ENCODE results near the gene DEDD. TPM values are rescaled to one million over a fixed set of nuclear protein-coding genes. Genes with fewer than 3 reads are reported as not detected.

The DEDD gene
- polyA plus RNA-seq, 3 donors, result 40.9 to 56.3 (median 42.2) TPM

DNA sequence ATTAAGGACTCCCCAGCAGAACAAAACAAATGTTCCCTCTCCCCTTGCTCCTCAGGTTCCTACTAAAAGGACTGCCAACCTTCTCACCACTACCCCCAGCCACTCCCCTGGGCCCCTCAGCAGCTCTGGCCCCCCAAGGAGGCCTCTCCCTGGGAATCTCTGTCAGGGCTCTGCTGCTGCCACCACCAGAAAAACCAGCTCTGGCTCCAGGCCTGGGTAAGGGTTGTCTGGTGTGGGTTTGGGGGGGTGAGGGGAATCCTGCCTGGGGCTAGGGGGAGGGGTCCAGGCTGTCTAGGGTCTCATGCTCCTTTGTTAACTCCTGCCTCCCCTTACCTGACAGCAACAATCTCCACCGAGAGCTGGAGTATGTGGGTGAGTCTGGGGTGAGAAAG lies 47.9 kb downstream of the DEDD start:
- H3K9ac ChIP-seq (ENCODE audit: insufficient read depth, low read length, poor library complexity, severe bottlenecking), result no peak overlapping the region
- Mint-ChIP-seq H3K27ac (peak overlapping the region in 6 of 7 donors; percentile 95 to 98 (median 96)), H3K4me1 (peaks cover 77% of the 10 kb centered on the region), H3K9me3 (no peaks in the 10 kb centered on the region), H3K36me3 (peaks cover 7 to 15% of the 10 kb centered on the region in 2 donors), H3K27me3 (ENCODE audit: low read depth in 3 of 3) (peaks cover 0 to 3% (median 1%) of the 10 kb centered on the region in 3 donors), H3K4me3 (no peak overlapping the region)
- TF ChIP-seq, protein P1, sequence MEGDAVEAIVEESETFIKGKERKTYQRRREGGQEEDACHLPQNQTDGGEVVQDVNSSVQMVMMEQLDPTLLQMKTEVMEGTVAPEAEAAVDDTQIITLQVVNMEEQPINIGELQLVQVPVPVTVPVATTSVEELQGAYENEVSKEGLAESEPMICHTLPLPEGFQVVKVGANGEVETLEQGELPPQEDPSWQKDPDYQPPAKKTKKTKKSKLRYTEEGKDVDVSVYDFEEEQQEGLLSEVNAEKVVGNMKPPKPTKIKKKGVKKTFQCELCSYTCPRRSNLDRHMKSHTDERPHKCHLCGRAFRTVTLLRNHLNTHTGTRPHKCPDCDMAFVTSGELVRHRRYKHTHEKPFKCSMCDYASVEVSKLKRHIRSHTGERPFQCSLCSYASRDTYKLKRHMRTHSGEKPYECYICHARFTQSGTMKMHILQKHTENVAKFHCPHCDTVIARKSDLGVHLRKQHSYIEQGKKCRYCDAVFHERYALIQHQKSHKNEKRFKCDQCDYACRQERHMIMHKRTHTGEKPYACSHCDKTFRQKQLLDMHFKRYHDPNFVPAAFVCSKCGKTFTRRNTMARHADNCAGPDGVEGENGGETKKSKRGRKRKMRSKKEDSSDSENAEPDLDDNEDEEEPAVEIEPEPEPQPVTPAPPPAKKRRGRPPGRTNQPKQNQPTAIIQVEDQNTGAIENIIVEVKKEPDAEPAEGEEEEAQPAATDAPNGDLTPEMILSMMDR (IDR thresholded peaks at IDR 0.05), result no peak
- H2AFZ ChIP-seq (ENCODE audit: insufficient read depth, low read depth, low read length, poor library complexity, severe bottlenecking), result no peak overlapping the region
- DNase-seq, result no peak
- no peak overlapping the region for H3K27ac ChIP-seq (ENCODE audit: low read depth in 1 of 2, low read length in 2 of 2)
- no peaks in the 10 kb centered on the region for H3K79me2 ChIP-seq (ENCODE audit: insufficient read depth, low read length)
- no peak overlapping the region for H3K4me2 ChIP-seq (replicated peaks; ENCODE audit: extremely low read depth, low read length, poor library complexity, severe bottlenecking)
- intact Hi-C loops (cut with micrococcal nuclease), result no loop called here
- no peaks in the 10 kb centered on the region for H3K36me3 ChIP-seq (replicated peaks in 1 of 2; ENCODE audit: control insufficient read depth in 1 of 2, insufficient read depth in 2 of 2, low read length in 2 of 2)
- WGBS (ENCODE audit: insufficient coverage), result no CpG with 5 or more reads among the region's 1 CpG
- H3K9me3 ChIP-seq (replicated peaks in 1 of 2; ENCODE audit: control insufficient read depth in 1 of 2, insufficient read depth in 1 of 2, low read length in 2 of 2), result no peaks in the 10 kb centered on the region
- H4K20me1 ChIP-seq (ENCODE audit: insufficient read depth, low read length), result no peaks in the 10 kb centered on the region
- H3K4me1 ChIP-seq (ENCODE audit: control insufficient read depth in 1 of 2, insufficient read depth in 2 of 2, low read length in 2 of 2), result peaks cover 61 to 70% of the 10 kb centered on the region in 2 donors
- H3K4me3 ChIP-seq (replicated peaks in 1 of 3; ENCODE audit: low read depth in 2 of 3, low read length in 3 of 3), result no peak overlapping the region
- no peaks in the 10 kb centered on the region for H3K27me3 ChIP-seq (ENCODE audit: control insufficient read depth in 2 of 2, insufficient read depth in 2 of 2, low read length in 2 of 2)

DNA sequence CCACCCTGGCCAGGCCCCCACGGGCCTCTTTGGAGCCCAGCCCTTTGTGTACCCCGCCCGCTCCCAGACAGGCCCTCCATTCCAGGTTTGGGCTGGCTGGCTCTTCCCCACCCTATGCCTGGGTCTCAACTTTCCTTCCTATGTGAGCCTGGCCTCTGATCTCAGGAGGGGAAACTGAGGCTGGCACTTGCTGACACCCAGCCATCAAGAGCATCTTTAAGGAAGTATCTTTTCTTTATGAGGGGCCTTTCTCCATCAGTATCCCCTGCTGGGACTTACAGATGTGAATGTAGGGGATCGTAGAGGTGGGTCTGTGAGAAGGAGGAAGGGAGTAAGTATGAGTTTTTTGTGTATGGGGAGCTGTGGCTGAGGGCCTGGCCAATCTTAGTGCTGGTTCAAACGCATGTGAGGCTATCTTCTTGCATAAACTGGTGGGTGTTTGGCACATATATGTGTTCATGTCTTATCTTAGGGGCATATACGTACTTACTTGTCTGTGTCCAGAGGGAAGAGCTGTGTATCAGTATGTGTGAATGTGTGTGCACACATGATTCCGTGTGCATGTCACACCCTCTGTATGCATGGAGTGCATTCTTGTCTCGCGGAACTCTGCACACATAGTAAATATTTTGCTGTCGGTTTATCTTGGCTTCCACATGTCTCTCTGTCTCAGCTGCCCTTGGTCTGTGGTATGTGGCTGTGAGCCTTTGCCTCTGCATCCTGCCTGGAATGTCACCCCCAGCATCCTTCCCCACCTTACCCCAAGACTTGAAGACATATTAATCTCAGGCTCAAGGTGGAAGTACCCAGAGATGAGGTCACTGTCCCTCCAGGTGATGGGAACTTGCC lies 48.5 kb downstream of the DEDD start:
- TF ChIP-seq, protein P1 (IDR thresholded peaks at IDR 0.05), result no peak
- Histone ChIP-seq H3K4me3 (replicated peaks in 1 of 3; ENCODE audit: low read depth in 2 of 3, low read length in 3 of 3) (no peak overlapping the region), H3K9me3 (replicated peaks in 1 of 2; ENCODE audit: control insufficient read depth in 1 of 2, insufficient read depth in 1 of 2, low read length in 2 of 2) (no peaks in the 10 kb centered on the region), H3K27ac (ENCODE audit: low read depth in 1 of 2, low read length in 2 of 2) (peak overlapping the region; percentile 62 to 89), H3K4me1 (ENCODE audit: control insufficient read depth in 1 of 2, insufficient read depth in 2 of 2, low read length in 2 of 2) (peaks cover 55 to 68% of the 10 kb centered on the region in 2 donors), H2AFZ (ENCODE audit: insufficient read depth, low read depth, low read length, poor library complexity, severe bottlenecking) (peak overlapping the region; percentile 26), H3K4me2 (replicated peaks; ENCODE audit: extremely low read depth, low read length, poor library complexity, severe bottlenecking) (peak overlapping the region; percentile 29), H3K9ac (ENCODE audit: insufficient read depth, low read length, poor library complexity, severe bottlenecking) (peak overlapping the region; percentile 49), H4K20me1 (ENCODE audit: insufficient read depth, low read length) (no peaks in the 10 kb centered on the region), H3K27me3 (ENCODE audit: control insufficient read depth in 2 of 2, insufficient read depth in 2 of 2, low read length in 2 of 2) (no peaks in the 10 kb centered on the region), H3K79me2 (ENCODE audit: insufficient read depth, low read length) (no peaks in the 10 kb centered on the region), H3K36me3 (replicated peaks in 1 of 2; ENCODE audit: control insufficient read depth in 1 of 2, insufficient read depth in 2 of 2, low read length in 2 of 2) (no peaks in the 10 kb centered on the region)
- Mint-ChIP-seq H3K9me3 (no peaks in the 10 kb centered on the region), H3K4me3 (peak overlapping the region; percentile 27 to 57), H3K27me3 (ENCODE audit: low read depth in 3 of 3) (peaks cover 0 to 3% (median 1%) of the 10 kb centered on the region in 3 donors), H3K4me1 (peaks cover 77% of the 10 kb centered on the region), H3K36me3 (peaks cover 7 to 15% of the 10 kb centered on the region in 2 donors), H3K27ac (peak overlapping the region; percentile 90 to 98 (median 96))
- 40% methylated on average over 6 of the region's 10 CpGs for whole genome bisulfite sequencing (ENCODE audit: insufficient coverage)
- intact Hi-C loops (cut with micrococcal nuclease), result loop anchor here in 1 of 2 donors (1.0 to 2.0 kb wide), 2 partner anchors 12 to 13 kb away; no protein-coding TSS in a partner anchor
- DNase-seq, result peak in 1 of 3 donors; percentile 21
